ENCODE data around the gene COL25A1. TPM values are rescaled to one million over a fixed set of nuclear protein-coding genes. Genes with fewer than 3 reads are reported as not detected.
A peak's percentile ranks its signal among the peaks of the same experiment; 100 is the strongest.

The COL25A1 gene
- total and polyA plus RNA-seq, 2 donors (not counting 3 experiments of a cell fraction or from before 2014, with no cell fraction given): 0.21 to 3.5 TPM

GRCh38 chr4:108877821-108878220, 424.6 kb downstream of the COL25A1 start:
- BruUV-seq (replicated peaks): no TSS peak
- TF ChIP-seq POLR2AphosphoS5 (IDR thresholded peaks at IDR 0.05; ENCODE audit: insufficient read depth, low read depth, low read length): no peak
- no peak for TF ChIP-seq GATA2 (IDR thresholded peaks at IDR 0.05; ENCODE audit: insufficient read depth, insufficient read length, low read depth, low read length)
- no peak for TF ChIP-seq CTCF (IDR thresholded peaks at IDR 0.05; ENCODE audit: extremely low read depth in 1 of 2, insufficient read depth in 1 of 2, low read depth in 1 of 2, low read length in 2 of 2)
- TF ChIP-seq MYC (IDR thresholded peaks at IDR 0.05; ENCODE audit: low read depth, low read length): no peak
- TF ChIP-seq JUN (IDR thresholded peaks at IDR 0.05; ENCODE audit: borderline replicate concordance, insufficient read depth, insufficient read length, low read depth): peak; percentile 50
- no peak for TF ChIP-seq MAX (IDR thresholded peaks at IDR 0.05; ENCODE audit: insufficient read depth, insufficient read length)
- H3K27me3 ChIP-seq (ENCODE audit: control insufficient read depth in 2 of 2, insufficient read depth in 2 of 2, low read length in 2 of 2): peaks cover 0 to 14% of the 10 kb centered on the region in 2 experiments
- H3K9me1 ChIP-seq (replicated peaks; ENCODE audit: control insufficient read depth, extremely low read depth, insufficient read depth, low read length): no peaks in the 10 kb centered on the region
- FAIRE-seq (no peak), DNase-seq (ENCODE audit: low read depth, low spot score) (no peak)
- POLR2A ChIA-PET: no interaction called here
- intact Hi-C loops (cut with micrococcal nuclease): loop anchor here (1.0 to 5.0 kb wide), 4 partner anchors 44 to 1654 kb away; partner anchors contain the start of gene COL25A1
- H3K9ac ChIP-seq (replicated peaks; ENCODE audit: extremely low read depth, insufficient read depth, low read length): no peak overlapping the region
- dilution Hi-C loops (cut with MboI; ENCODE audit: extremely low pct_ligation_motif_present, low sequenced_read_pairs): no loop called here
- H3K9me3 ChIP-seq (replicated peaks; ENCODE audit: control insufficient read depth, insufficient read depth, low read length): no peaks in the 10 kb centered on the region
- H2AFZ ChIP-seq (ENCODE audit: low read depth, low read length): no peak overlapping the region
- H3K4me3 ChIP-seq (replicated peaks in 1 of 3; ENCODE audit: insufficient read depth in 1 of 3, low read depth in 1 of 3, low read length in 3 of 3): no peak overlapping the region
- H3K79me2 ChIP-seq (ENCODE audit: control insufficient read depth, insufficient read depth, low read length): no peaks in the 10 kb centered on the region
- H3K27ac ChIP-seq (ENCODE audit: insufficient read depth, low read depth, low read length): no peak overlapping the region
- H3K36me3 ChIP-seq (ENCODE audit: control insufficient read depth in 2 of 2, extremely low read depth in 1 of 2, insufficient read depth in 2 of 2, low read length in 2 of 2): no peaks in the 10 kb centered on the region
- H4K20me1 ChIP-seq (replicated peaks; ENCODE audit: control insufficient read depth, extremely low read depth, insufficient read depth, low read length): no peaks in the 10 kb centered on the region
- CTCF ChIA-PET: interaction anchor here (1.0 to 1.3 kb wide), 2 partner anchors 16 to 528 kb away, joined by 3 to 5 read pairs; no protein-coding TSS in a partner anchor
- H3K4me1 ChIP-seq (ENCODE audit: control insufficient read depth, extremely low read depth, insufficient read depth, low read length): peaks cover 46% of the 10 kb centered on the region
- H3K4me2 ChIP-seq (ENCODE audit: insufficient read depth, low read length): peak overlapping the region; percentile 82
